Bronchial epithelial cell (primary cell): ENCODE results near the gene YWHAQ. TPM values are rescaled to one million over a fixed set of nuclear protein-coding genes. Genes with fewer than 3 reads are reported as not detected.

Source experiments
- DNase-seq: peaks from one replicate; pipeline ENCODE4 v3.0.0-alpha.2; 2010; ENCODE audit warnings: low read depth
- FAIRE-seq: peaks from 2 replicates; lab custom pipeline; 2011; peaks lifted over from hg19 to GRCh38; lab: Jason Lieb, UNC
- H3K27me3 ChIP-seq: 2 replicates; pipeline ENCODE4 v1.5.1; 2011; ENCODE audit warnings: low read length; ENCODE audit not compliant: control insufficient read depth, insufficient read depth
- H3K36me3 ChIP-seq: 2 replicates; pipeline ENCODE4 v1.5.1; 2011; ENCODE audit warnings: low read length; ENCODE audit not compliant: control insufficient read depth, insufficient read depth
- H3K4me3 ChIP-seq: 2 replicates; pipeline ENCODE4 v1.5.1; 2011; ENCODE audit warnings: mild to moderate bottlenecking, low read depth, low read length, control low read depth
- total RNA-seq: library from RNA; depleted of rRNA; stranded (reverse); fragments of >200 nt; gene quantifications from 2 replicates; pipeline ENCODE4 v1.2.1, GENCODE V29; 2014
- TF ChIP-seq, protein P1 (sequence below): IDR thresholded peaks from 2 replicates; pipeline ENCODE4 v1.5.1; 2011; ENCODE audit warnings: mild to moderate bottlenecking, moderate library complexity, low read length, control low read depth, inconsistent platforms; ENCODE audit not compliant: insufficient read depth, severe bottlenecking

Gene YWHAQ
- total RNA-seq, 1 donor from 2014 or later: 176 TPM

DNA sequence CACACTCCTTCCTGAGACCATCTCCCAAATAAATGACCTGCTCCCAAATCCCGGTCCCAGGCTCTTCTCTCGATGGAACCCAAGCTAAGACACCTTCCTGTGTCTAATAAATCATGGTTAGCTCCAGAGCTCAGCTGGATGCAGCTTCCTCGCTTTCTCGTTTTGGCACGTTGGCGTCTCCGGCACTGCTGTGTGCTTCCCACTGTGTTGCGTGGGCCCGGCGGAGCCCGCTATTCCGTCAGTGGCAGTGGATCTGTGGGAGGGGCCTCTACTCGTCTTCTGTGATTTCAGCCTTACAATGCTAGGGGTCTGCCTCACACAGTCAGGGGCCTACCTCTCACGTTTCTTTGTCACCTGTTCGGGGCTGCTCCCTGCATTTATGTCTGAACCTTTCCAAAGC is 29.4 kb upstream of the YWHAQ start:
- TF ChIP-seq, protein P1, sequence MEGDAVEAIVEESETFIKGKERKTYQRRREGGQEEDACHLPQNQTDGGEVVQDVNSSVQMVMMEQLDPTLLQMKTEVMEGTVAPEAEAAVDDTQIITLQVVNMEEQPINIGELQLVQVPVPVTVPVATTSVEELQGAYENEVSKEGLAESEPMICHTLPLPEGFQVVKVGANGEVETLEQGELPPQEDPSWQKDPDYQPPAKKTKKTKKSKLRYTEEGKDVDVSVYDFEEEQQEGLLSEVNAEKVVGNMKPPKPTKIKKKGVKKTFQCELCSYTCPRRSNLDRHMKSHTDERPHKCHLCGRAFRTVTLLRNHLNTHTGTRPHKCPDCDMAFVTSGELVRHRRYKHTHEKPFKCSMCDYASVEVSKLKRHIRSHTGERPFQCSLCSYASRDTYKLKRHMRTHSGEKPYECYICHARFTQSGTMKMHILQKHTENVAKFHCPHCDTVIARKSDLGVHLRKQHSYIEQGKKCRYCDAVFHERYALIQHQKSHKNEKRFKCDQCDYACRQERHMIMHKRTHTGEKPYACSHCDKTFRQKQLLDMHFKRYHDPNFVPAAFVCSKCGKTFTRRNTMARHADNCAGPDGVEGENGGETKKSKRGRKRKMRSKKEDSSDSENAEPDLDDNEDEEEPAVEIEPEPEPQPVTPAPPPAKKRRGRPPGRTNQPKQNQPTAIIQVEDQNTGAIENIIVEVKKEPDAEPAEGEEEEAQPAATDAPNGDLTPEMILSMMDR: no peak
- H3K4me3 ChIP-seq: no peak overlapping the region
- H3K36me3 ChIP-seq: no peaks in the 10 kb centered on the region
- FAIRE-seq (no peak), DNase-seq (no peak)
- no peaks in the 10 kb centered on the region for H3K27me3 ChIP-seq

DNA sequence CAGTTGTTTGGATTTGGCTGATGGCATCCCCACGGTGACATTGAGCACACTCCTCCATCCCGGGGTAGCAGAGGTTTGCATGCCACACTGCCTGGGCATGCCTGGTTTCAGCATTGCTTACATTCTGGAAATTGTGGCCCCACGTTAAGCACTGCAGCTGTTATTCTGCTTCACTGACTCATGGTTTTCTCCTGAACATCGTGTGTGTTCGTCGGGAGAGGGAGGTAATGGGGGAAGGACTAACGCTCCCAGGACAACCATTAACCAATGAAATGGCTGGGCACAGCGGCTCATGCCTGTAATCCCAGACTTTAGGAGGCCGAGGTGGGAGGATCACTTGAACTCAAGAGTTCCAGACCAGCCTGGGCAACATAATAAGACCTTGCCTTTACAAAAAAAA is 28.2 kb upstream of the YWHAQ start:
- FAIRE-seq (no peak), DNase-seq (peak; percentile 88)
- TF ChIP-seq, protein P1: no peak
- no peak overlapping the region for H3K4me3 ChIP-seq
- no peaks in the 10 kb centered on the region for H3K27me3 ChIP-seq
- no peaks in the 10 kb centered on the region for H3K36me3 ChIP-seq

DNA sequence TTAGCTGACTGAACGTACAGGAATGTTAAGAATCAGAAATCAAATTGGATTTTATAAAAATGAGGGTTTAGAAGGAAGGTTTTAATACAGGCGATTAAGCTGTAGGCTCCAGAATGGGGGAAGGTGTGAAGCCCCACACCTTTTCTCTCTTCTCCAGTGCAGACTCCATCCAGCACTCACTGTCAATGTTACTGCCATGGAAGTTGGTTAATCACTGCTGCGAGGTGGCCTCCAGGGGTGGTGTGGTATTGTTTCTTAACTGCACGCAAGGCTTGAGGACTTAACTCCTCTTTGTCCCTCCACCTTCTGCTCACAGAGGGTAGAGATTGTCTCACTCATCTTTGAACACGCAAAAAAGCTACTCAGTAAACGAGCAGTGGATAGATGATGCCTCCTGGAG is 26.9 kb upstream of the YWHAQ start:
- DNase-seq: no peak
- Histone ChIP-seq H3K27me3 (no peaks in the 10 kb centered on the region), H3K4me3 (no peak overlapping the region), H3K36me3 (no peaks in the 10 kb centered on the region)
- TF ChIP-seq, protein P1: no peak
- FAIRE-seq: no peak

DNA sequence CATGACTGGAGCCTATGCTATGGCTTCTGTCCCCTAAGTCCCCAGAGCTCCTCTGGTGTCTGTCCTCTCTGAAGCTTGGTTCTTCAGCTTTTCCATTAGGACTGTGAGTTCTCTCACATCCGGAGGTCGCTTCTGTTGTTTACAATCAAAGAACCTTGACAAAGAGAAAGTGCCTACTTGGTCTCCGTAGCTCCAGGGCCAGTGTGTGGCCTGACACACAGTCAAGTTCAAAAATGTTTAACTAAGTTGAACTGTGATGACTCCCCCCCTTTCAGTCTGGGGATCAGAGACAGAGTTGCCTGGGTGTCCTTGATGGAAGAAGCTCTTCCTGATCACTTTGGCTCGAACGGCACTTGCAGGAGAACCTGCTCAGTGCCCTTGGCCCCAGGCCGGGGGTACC is 26.3 kb upstream of the YWHAQ start:
- no peak for FAIRE-seq
- TF ChIP-seq, protein P1: no peak
- no peak for DNase-seq
- H3K4me3 ChIP-seq: no peak overlapping the region
- no peaks in the 10 kb centered on the region for H3K36me3 ChIP-seq
- no peaks in the 10 kb centered on the region for H3K27me3 ChIP-seq

DNA sequence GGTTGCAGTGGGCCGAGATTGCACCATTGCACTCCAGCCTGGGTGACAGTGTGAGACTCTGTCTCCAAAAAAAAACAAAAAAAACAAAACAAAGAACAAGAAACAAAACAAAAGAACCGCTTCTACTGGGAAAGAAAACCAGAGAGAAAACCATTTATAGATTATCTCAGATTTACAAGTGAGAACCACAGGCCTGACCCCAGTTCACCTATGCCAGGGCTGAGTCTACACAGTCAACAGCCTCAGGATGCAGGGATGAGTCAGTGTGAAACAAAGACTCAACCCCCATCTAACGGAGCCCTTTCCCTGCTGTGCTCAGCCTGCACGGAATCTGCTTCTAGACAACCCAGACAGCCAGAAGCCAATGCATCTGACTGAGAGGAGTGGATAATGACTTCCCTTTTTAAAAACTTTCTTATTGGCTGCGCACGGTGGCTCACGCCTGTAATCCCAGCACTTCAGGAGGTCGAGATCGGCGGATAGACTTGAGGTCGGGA is 25.5 kb upstream of the YWHAQ start:
- no peak for FAIRE-seq

More for the DNA sequence above, 25.5 kb upstream of the YWHAQ start:
- Histone ChIP-seq H3K36me3 (no peaks in the 10 kb centered on the region), H3K27me3 (no peaks in the 10 kb centered on the region), H3K4me3 (no peak overlapping the region)
- TF ChIP-seq, protein P1: no peak
- DNase-seq: peak; percentile 92
